ENCODE measurements around the gene CDKN2C. TPM values are rescaled to one million over a fixed set of nuclear protein-coding genes. Genes with fewer than 3 reads are reported as not detected.
A peak's percentile ranks its signal among the peaks of the same experiment; 100 is the strongest.
"Not testable (repeated sequence)": the region's sequence is repeated elsewhere in the genome, so short reads cannot be mapped to it uniquely, and the experiment has no call there.

CDKN2C gene
- total RNA-seq, 8 experiments from 2014 or later, result 0.51 to 18.5 (median 3.8) TPM

DNA sequence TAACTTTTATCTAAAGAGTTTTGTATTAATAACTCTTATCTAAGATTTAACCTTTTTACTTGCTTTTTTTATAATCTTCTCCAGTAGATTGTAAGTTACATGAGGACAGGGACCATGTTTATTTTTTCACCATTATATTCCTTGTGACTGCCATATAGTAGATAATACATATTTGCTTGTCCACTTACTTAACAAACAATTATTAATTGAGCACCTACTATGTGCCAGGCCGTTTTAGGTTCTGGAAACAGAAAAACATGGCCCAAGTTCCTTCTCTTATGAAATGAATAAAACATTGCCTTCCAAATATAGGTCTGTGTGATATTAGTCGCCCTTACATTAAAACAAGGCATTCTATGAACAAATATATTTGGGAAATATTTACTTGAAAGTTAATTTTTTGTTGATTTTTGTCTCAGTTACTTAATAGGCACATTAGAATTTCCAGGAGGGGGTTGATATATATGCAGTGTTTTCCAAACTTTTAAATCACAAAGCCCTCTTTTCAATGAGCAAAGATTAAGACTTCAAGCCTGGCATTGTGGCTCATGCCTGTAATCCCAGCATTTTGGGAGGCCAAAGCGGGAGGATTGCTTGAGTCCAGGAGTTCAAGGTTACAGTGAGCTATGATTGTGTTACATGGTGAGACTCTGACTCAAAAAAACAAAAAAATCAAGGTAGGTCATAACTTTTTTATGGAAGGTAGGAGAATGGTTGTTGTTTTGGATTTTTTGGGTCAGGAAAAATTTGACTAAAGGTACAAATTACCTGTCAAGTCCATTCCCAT lies 22.7 kb downstream of the CDKN2C start:
- whole genome bisulfite sequencing, 10 experiments, result 55 to 89% (median 74%) methylated on average over 1 to 3 of the region's 3 CpGs
- no peak overlapping the region for H3K4me3 ChIP-seq

DNA sequence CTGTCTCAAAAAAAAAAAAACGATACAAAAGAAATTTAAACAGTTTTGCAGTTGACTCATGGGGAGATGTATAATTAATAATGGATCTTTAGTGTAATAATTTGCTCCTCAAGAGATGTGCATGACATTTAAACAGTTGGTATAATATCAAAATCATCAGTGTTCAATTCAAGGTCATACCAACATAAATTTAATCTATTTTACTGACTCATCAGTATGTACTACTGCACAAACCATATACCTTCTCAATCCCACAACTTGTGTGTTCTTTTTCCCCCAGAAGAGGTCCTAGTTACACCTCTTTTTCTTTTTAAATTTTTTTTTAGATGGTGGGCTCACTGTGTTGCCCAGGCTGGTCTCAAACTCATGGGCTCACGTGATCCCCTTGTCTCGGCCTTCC lies 23.6 kb downstream of the CDKN2C start:
- in situ Hi-C loops (cut with MboI; ENCODE audit: low pct_unique_long_range_greater_than_20kb in 2 of 9, low sequenced_read_pairs in 9 of 9, unreplicated experiment in 9 of 9), result no loop called here
- Histone ChIP-seq H3K27ac (no peak overlapping the region), H3K4me1 (replicated peaks in 1 of 2) (no peaks in the 10 kb centered on the region), H3K4me3 (no peak overlapping the region)
- no peak for ATAC-seq (replicated peaks in 6 of 8)
- WGBS, 10 experiments, result 67 to 100% (median 89%) methylated on average over 1 to 3 of the region's 3 CpGs; no CpG with 5 or more reads in 2 of the 10 experiments

More for the DNA sequence above, 22.7 kb downstream of the CDKN2C start:
- in situ Hi-C loops (cut with MboI; ENCODE audit: low pct_unique_long_range_greater_than_20kb in 2 of 9, low sequenced_read_pairs in 9 of 9, unreplicated experiment in 9 of 9), result no loop called here
- Histone ChIP-seq H3K27ac (no peak overlapping the region), H3K4me1 (replicated peaks in 1 of 2) (no peaks in the 10 kb centered on the region)
- ATAC-seq (replicated peaks in 6 of 8), result no peak

DNA sequence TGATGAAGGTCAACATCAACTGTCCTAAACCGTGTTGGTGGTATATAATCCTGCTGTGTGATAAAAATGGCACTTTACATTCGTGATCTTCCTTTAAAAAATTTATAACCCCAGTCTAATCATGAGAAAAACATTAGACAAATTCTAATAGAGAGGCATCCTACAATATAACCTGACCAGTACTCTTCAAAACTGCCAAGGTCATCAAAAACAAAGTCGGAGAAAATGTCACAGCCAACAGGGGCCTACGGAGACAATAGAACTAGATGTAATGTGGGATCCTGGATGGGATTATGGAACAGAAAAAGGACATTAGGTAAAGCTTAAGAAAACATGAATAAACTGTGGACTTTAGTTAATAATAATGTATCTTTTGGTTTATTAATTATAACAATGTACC lies 25.0 kb downstream of the CDKN2C start:
- no peaks in the 10 kb centered on the region for H3K4me1 ChIP-seq (replicated peaks in 1 of 2)
- in situ Hi-C loops (cut with MboI; ENCODE audit: low pct_unique_long_range_greater_than_20kb in 2 of 9, low sequenced_read_pairs in 9 of 9, unreplicated experiment in 9 of 9), result no loop called here
- H3K27ac ChIP-seq, result no peak overlapping the region
- no peak overlapping the region for H3K4me3 ChIP-seq
- WGBS, 10 experiments, result 40 to 100% (median 71%) methylated on average over 1 to 4 of the region's 4 CpGs
- no peak for ATAC-seq (replicated peaks in 6 of 8)

DNA sequence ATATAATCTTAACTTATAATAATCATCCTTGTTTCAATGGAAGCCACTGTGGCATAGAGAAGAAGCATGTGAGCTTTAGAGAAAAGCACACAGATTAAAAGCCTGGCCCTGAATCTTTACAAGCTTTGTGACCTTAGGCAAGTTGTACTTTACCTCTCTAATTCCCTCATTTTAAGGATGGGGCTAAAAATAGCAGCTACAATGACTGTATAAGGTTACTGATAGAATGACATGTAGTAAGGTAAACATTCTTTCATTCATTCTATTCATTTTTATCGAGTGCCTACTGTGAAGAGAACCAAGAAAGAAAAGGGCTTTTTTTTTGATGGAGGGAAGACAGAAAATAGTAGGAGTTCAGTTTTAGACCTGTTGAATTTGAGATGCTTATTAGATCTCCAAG lies 25.6 kb downstream of the CDKN2C start:
- no peak for ATAC-seq (replicated peaks in 6 of 8)
- in situ Hi-C loops (cut with MboI; ENCODE audit: low pct_unique_long_range_greater_than_20kb in 2 of 9, low sequenced_read_pairs in 9 of 9, unreplicated experiment in 9 of 9), result no loop called here
- 17 to 73% (median 62%) methylated on average over 1 of the region's 1 CpG for WGBS, 10 experiments
- Histone ChIP-seq H3K27ac (no peak overlapping the region), H3K4me1 (replicated peaks in 1 of 2) (no peaks in the 10 kb centered on the region), H3K4me3 (no peak overlapping the region)

DNA sequence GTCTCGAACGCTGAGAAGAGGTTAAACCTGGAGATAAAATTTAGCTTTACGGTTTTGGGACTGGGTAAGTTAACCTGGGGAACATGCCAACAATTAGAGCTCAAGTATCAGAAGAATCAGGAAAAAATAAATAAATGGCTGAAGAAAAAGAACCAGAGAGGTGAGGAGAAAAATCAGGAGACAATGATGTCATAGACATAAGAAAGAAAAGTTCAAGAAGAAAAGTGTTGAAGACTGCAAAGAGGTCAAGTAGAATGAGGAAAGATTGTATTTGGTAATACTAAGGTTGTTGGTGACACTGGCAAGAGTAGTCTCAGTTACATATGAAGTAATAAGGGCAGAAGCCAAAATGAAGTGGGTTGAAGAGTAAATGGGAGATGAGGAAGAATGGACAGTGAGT lies 26.0 kb downstream of the CDKN2C start:
- in situ Hi-C loops (cut with MboI; ENCODE audit: low pct_unique_long_range_greater_than_20kb in 2 of 9, low sequenced_read_pairs in 9 of 9, unreplicated experiment in 9 of 9), result no loop called here
- WGBS, 10 experiments, result 49 to 93% (median 88%) methylated on average over 1 to 3 of the region's 3 CpGs
- no peaks in the 10 kb centered on the region for H3K4me1 ChIP-seq (replicated peaks in 1 of 2)
- ATAC-seq (replicated peaks in 6 of 8), result no peak
- no peak overlapping the region for H3K27ac ChIP-seq
- no peak overlapping the region for H3K4me3 ChIP-seq

DNA sequence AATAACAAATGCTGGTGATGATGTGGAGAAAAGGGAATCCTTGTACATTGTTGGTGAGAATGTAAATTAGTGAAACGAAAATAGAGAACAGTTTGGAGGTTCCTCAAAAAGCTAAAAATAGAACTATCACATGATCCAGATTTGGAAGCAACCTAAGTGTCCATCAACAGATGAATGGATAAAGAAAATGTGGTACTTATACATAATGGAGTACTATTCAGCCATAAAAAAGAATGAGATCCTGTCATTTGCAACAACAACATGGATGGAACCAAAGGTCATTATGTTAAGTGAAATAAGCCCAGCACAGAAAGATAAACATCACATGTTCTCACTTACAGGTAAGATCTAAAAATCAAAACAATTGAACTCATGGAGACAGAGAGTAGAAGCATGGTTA lies 29.3 kb downstream of the CDKN2C start:
- H3K4me3 ChIP-seq; in situ Hi-C loops (cut with MboI; ENCODE audit: low pct_unique_long_range_greater_than_20kb in 2 of 9, low sequenced_read_pairs in 9 of 9, unreplicated experiment in 9 of 9); H3K27ac ChIP-seq; H3K4me1 ChIP-seq (replicated peaks in 1 of 2); ATAC-seq (replicated peaks in 6 of 8): not testable (repeated sequence)
- WGBS, 10 experiments, result 50 to 86% (median 78%) methylated on average over 1 of the region's 1 CpG; no CpG with 5 or more reads in 1 of the 10 experiments

DNA sequence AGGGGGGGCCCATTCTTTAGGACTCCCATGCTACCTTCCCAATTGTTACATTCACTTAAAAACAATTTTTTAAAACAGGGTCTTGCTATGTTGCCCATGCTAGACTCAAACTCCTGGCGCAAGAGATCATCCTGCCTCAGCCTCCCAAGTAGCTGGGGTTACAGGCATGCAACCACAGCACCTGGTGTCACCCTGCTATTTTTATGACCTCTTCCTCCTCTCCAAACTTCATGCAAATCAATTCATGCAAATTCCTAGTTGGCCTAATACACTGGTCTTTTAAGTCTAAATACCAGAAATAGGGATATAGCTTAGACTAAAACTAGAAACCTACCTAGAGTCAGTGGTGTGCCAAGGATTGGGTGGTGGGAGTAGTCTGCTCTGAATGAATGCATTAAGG lies 30.1 kb downstream of the CDKN2C start:
- no peak overlapping the region for H3K27ac ChIP-seq
- H3K4me1 ChIP-seq (replicated peaks in 1 of 2), result no peaks in the 10 kb centered on the region
- 64 to 100% (median 100%) methylated on average over 1 of the region's 1 CpG; no CpG with 5 or more reads in 3 of the 10 experiments for WGBS, 10 experiments
- in situ Hi-C loops (cut with MboI; ENCODE audit: low pct_unique_long_range_greater_than_20kb in 2 of 9, low sequenced_read_pairs in 9 of 9, unreplicated experiment in 9 of 9), result no loop called here
- H3K4me3 ChIP-seq, result no peak overlapping the region
- ATAC-seq (replicated peaks in 6 of 8), result no peak

DNA sequence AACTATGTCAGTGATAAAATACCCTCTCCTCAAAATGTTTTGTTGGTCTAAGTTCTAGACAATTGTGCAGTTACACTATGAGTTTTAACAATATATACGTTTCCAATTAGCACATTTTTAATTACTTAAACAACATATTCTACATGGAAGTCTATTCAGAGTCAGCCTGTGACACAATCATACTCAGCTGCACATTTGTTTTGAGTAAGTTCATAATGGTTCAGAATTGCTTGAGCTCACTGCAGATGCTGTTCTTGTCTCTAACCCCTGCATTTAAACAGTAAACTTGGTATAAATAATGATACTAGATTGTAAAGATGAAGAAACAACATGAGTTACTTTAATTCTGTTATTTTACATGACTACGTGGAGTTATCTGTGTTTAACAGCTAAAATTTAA lies 30.6 kb downstream of the CDKN2C start:
- no peak for ATAC-seq (replicated peaks in 6 of 8)
- WGBS, 10 experiments, result 17 to 66% (median 35%) methylated on average over 1 to 2 of the region's 2 CpGs; no CpG with 5 or more reads in 1 of the 10 experiments
- in situ Hi-C loops (cut with MboI; ENCODE audit: low pct_unique_long_range_greater_than_20kb in 2 of 9, low sequenced_read_pairs in 9 of 9, unreplicated experiment in 9 of 9), result no loop called here
- Histone ChIP-seq H3K4me3 (no peak overlapping the region), H3K4me1 (replicated peaks in 1 of 2) (no peaks in the 10 kb centered on the region), H3K27ac (no peak overlapping the region)

DNA sequence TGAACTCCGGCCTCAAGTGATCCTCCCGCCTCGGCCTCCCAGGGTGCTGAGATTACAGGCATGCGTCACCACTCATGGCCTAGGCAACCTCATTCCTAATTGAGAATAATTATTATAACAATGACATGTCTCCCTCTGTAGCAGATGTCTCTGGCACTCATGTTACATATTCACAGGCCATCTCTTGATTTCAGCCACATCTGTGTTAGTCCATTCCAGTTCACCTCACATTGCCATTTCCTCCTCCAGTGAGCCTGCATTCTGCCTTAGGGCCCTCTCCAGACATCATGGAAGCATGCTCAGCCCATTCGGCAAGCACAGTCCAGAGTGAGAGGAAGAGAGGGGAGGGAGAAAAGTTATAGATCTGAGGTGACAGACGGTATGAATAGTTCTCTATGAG lies 32.5 kb downstream of the CDKN2C start:
- WGBS, 10 experiments, result 46 to 100% (median 78%) methylated on average over 1 to 6 of the region's 6 CpGs
- no peak overlapping the region for H3K4me3 ChIP-seq
- H3K27ac ChIP-seq, result no peak overlapping the region
- H3K4me1 ChIP-seq (replicated peaks in 1 of 2), result no peaks in the 10 kb centered on the region
- in situ Hi-C loops (cut with MboI; ENCODE audit: low pct_unique_long_range_greater_than_20kb in 2 of 9, low sequenced_read_pairs in 9 of 9, unreplicated experiment in 9 of 9), result no loop called here
- no peak for ATAC-seq (replicated peaks in 6 of 8)

DNA sequence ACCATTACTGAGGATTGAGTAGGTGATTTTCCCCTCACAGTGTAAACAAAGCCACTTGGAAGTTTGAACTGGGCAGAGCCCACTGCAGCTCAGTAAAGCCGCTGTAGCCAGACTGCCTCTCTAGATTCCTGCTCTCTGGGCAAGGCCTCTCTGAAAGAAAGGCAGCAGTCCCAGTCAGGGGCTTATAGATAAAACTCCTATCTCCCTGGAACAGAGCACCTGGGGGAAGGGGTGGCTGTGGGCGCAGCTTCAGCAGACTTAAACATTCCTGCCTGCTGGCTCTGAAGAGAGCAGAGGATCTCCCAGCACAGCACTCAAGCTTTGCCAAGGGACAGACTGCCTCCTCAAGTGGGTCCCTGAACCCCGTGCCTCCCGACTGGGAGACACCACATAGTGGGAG lies 35.5 kb downstream of the CDKN2C start:
- H3K4me3 ChIP-seq; ATAC-seq (replicated peaks in 6 of 8); in situ Hi-C loops (cut with MboI; ENCODE audit: low pct_unique_long_range_greater_than_20kb in 2 of 9, low sequenced_read_pairs in 9 of 9, unreplicated experiment in 9 of 9); H3K27ac ChIP-seq; H3K4me1 ChIP-seq (replicated peaks in 1 of 2): not testable (repeated sequence)
- WGBS, 10 experiments, result 0 to 100% (median 85%) methylated on average over 1 to 4 of the region's 4 CpGs; no CpG with 5 or more reads in 3 of the 10 experiments

DNA sequence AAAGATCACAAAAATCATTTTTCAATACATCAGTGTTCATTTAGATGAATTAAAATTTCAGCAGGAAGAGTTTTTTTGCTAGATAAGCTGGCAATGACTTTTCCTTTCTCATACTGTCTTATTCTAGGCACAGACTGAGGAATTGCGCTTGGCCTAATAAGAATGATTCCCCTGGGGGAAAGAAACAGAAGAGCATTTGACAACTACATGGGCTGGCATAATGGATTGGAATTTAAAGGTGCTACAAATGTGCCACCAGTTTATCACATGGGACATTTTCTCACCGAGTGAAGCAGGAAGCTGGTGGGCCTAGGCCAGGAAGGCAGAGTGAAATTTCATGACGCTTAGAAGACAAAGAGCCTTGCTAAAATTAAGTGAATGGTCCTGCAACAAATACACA lies 39.3 kb downstream of the CDKN2C start:
- no peak overlapping the region for H3K4me3 ChIP-seq
- H3K4me1 ChIP-seq (replicated peaks in 1 of 2), result no peaks in the 10 kb centered on the region
- ATAC-seq (replicated peaks in 6 of 8), result peak in 3 of 8 experiments; percentile 55 to 67 (median 60)
- H3K27ac ChIP-seq, result no peak overlapping the region
- 44 to 100% (median 63%) methylated on average over 1 to 3 of the region's 3 CpGs; no CpG with 5 or more reads in 1 of the 10 experiments for WGBS, 10 experiments
- in situ Hi-C loops (cut with MboI; ENCODE audit: low pct_unique_long_range_greater_than_20kb in 2 of 9, low sequenced_read_pairs in 9 of 9, unreplicated experiment in 9 of 9), result no loop called here

DNA sequence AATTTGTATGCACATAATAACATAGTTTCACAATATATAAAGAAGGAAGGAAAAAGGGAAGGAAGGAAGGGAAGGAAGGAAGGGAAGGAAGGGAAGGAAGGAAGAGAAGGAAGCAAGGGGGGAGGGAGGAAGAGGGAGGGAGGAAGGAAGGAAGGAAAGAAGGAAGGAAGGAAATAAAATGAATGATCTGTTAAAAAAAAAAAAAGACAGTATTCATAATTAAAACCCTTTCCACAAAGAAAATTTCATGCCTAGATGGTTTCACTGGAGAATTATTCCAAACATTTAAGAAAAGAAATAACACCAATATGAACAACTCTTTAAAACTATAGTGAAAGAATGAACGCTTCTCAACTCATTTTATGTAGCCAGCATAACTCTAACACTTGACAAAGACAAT lies 44.8 kb downstream of the CDKN2C start:
- H3K4me3 ChIP-seq, result no peak overlapping the region
- no peak for ATAC-seq (replicated peaks in 6 of 8)
- in situ Hi-C loops (cut with MboI; ENCODE audit: low pct_unique_long_range_greater_than_20kb in 2 of 9, low sequenced_read_pairs in 9 of 9, unreplicated experiment in 9 of 9), result no loop called here
- WGBS, 10 experiments, result 67 to 100% (median 90%) methylated on average over 1 of the region's 1 CpG
- H3K4me1 ChIP-seq (replicated peaks in 1 of 2), result no peaks in the 10 kb centered on the region
- no peak overlapping the region for H3K27ac ChIP-seq

DNA sequence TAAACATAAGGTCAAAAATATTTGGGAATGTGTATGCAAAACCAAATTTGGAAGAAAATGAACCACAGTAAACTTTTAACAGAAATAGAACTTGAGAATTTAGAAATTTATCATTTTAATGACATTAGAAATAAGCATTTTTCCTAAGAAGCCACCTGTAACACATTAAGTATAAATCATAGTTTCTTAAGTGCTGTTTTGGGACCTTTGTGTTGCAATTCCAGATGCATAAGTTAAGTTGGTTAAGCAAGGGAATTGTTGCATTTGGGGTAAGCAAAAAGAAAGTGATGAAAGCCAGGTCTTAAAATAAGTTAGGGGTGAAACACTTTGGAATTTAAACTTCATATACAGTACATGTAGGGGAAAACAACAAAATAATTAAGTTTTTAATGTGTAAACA lies 49.8 kb downstream of the CDKN2C start:
- in situ Hi-C loops (cut with MboI; ENCODE audit: low pct_unique_long_range_greater_than_20kb in 2 of 9, low sequenced_read_pairs in 9 of 9, unreplicated experiment in 9 of 9), result no loop called here
- no peak overlapping the region for H3K4me3 ChIP-seq
- no peak for ATAC-seq (replicated peaks in 6 of 8)
- no peaks in the 10 kb centered on the region for H3K4me1 ChIP-seq (replicated peaks in 1 of 2)
- H3K27ac ChIP-seq, result no peak overlapping the region
